Transverse colon (tissue), 3 donors: Measurements from ENCODE around the gene ASTL.

ENCODE experiments used
- EP300 ChIP-seq: sonication (generic); formaldehyde crosslinking; IDR thresholded peaks from one replicate; pipeline ENCODE4 v1.6.1; 2017; ENCODE audit warnings: antibody characterized with exemption, low read depth
- POLR2A ChIP-seq: fragments of 450-650 bp; IDR thresholded peaks from one replicate; pipeline ENCODE4 v1.6.1; 2016; ENCODE audit warnings: antibody characterized with exemption, mild to moderate bottlenecking, moderate library complexity
- TF ChIP-seq, protein P1 (sequence below), 5 experiments: fragments of 200-600 bp in 3 of 5; fragments of 450-650 bp in 2 of 5; sonication (generic) in 3 of 5; IDR thresholded peaks; 1 replicate in 2 of 5; 2 replicates in 3 of 5; pipeline ENCODE4 v1.5.1; 2016 to 2017; ENCODE audit warnings: antibody characterized with exemption in 5 of 5, inconsistent platforms in 3 of 5, mild to moderate bottlenecking in 2 of 5, moderate library complexity in 1 of 5

DNA sequence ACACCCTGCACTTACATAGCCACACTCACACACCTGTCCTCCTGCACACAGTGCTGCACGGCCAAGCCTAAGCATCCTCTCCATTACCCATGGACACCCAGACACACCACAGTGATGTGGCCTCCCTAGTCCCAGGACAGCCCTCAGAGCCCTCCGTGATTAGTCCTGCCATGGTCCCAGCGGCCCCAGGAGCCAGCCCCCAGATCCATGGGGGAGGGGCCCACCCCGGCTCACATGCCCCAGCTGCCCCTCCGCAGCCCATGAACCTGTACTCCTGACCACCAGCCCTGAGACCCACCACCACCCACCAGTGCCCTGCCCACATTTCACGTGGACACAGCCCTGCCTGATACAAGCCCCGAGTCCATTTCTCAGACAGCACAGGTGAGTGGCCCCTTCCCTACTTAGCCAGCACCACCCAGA is 15.0 kb upstream of the ASTL start:
- TF ChIP-seq, protein P1, sequence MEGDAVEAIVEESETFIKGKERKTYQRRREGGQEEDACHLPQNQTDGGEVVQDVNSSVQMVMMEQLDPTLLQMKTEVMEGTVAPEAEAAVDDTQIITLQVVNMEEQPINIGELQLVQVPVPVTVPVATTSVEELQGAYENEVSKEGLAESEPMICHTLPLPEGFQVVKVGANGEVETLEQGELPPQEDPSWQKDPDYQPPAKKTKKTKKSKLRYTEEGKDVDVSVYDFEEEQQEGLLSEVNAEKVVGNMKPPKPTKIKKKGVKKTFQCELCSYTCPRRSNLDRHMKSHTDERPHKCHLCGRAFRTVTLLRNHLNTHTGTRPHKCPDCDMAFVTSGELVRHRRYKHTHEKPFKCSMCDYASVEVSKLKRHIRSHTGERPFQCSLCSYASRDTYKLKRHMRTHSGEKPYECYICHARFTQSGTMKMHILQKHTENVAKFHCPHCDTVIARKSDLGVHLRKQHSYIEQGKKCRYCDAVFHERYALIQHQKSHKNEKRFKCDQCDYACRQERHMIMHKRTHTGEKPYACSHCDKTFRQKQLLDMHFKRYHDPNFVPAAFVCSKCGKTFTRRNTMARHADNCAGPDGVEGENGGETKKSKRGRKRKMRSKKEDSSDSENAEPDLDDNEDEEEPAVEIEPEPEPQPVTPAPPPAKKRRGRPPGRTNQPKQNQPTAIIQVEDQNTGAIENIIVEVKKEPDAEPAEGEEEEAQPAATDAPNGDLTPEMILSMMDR (IDR thresholded peaks at IDR 0.05) = no peak
- TF ChIP-seq EP300 (no peak), POLR2A (no peak)
